Measurements from ENCODE around the gene CDRT15.
A peak's percentile ranks its signal among the peaks of the same experiment; 100 is the strongest.
"Not testable (repeated sequence)": the region's sequence is repeated elsewhere in the genome, so short reads cannot be mapped to it uniquely, and the experiment has no call there.

The CDRT15 gene

GRCh38 chr17:14205992-14206461 lies 30.6 kb downstream of the CDRT15 start:
- DNase-seq, result peak; percentile 59 to 66

- DNase-seq, result no peak
Observed at GRCh38 chr17:14205380-14205779, 31.3 kb downstream of the CDRT15 start.

DNA sequence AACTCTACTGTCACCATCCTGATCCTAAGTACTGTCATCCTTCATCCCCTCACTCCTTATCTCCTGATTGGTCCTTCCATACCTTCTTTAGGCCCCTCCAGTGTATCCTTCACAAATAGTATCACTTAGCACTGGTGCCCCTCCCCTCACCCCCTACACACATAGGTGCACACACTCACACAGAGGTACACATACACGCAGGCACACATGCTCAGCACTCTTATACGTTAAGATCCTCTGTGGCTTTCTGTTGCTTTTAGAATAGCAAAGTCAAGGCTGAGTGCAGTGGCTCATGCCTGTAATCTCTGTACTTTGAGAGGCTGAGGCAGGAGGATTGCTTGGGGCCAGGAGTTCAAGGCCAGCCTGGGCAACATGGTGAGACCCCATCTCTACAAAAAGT lies 32.1 kb downstream of the CDRT15 start:
- DNase-seq, result no peak

GRCh38 chr17:14204084-14204483 lies 32.6 kb downstream of the CDRT15 start:
- DNase-seq, result no peak

- peak in 1 of 2 donors; percentile 42 for DNase-seq
Observed at GRCh38 chr17:14203388-14203787, 33.3 kb downstream of the CDRT15 start.

DNA sequence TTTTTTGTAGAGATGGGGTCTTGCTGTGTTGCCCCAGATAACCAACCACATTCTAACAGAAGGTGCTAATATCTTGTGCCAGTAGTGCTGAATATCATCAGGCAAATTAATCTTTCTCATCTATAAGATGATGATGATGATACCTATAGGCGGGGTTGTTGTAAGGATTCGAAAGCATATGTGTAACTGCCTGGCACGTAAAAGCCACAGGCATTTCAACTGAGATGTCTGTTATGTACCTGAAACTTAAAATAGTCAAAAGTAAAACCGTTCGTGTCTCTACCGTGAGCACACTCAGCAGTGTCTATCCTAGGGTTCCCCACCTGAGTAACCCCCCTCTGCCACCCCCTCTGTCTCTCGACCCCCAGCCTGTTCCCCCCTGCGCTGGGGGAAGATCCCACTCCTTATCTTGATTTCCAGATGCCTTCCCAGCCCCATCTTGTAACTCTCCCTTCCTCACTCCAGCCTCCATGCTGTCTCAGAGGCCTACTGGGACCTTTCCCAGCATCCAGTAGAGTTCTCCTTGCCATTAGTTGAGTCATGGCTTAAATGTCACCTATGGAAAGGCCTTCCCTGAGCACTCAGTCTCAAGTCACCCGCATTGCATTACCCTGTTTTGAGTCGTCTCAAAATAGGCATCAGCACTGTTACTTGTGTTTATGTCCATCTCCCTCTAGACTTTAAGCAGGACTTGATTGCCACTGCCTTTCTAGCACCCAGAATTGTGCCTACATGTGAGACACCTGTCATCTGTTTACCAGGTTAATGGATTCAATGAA lies 34.1 kb downstream of the CDRT15 start:
- DNase-seq, result no peak

DNA sequence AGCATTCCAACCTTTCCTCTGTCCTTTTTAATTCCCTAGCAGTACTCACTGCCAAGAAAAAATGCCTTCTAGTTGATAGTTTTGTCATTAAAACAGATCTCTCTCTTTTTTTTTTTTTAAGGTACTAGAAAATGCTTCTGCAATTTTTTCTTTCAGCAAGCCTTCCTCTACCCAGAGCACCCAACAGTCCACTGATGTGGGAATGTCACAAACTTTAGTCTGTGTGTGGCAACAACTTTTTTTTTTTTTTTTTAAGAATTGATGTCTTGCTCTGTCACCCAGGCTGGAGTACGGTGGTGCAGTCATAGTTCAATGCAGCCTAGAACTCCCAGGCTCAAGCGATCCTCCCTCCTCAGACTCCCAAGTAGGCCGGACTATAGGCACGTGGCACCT lies 34.7 kb downstream of the CDRT15 start:
- DNase-seq, result no peak

GRCh38 chr17:14201021-14201987 lies 35.4 kb downstream of the CDRT15 start:
- DNase-seq, result peak; percentile 40 to 46

GRCh38 chr17:14200354-14200753 lies 36.3 kb downstream of the CDRT15 start:
- DNase-seq, result no peak

DNA sequence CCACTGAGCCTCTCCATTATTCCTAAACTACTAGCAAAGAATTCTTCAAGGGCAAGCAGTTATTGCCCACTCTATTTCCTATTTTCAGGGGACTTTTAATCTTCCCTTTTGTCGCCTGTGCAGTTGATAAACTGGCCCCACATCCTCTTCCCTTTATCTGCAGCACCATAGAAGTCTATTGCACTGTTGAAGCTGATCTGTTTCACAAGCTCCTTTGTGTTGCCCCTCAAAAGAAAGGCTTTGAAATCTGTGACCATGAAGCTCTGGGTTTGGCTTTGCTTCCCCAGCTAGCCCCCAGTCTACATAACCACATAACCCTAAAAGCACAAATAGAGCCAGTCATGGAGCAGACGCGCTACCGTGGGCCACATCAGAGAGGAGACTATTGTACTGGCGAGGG lies 37.1 kb downstream of the CDRT15 start:
- DNase-seq, result no peak

DNA sequence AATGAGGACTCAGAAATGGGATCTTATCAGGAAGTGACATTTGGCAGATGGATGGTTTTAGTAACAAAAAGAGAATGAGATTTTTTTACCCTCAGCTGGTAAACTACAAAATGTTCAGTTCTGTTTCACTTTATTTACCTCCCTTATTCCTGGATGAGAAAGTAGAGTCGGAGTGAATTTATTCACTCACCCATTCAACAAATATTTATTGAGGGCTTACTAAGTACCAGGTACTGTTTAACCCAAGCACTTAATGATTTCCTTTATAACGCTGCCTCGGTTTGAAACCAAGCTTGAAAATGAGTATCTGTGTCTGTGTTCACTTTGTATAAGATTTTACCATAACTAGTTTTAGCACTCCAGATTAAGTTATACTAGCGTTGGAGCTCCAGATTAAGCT lies 38.1 kb downstream of the CDRT15 start:
- DNase-seq, result no peak

- no peak for DNase-seq
Observed at GRCh38 chr17:14198013-14198412, 38.6 kb downstream of the CDRT15 start.

GRCh38 chr17:14197586-14197985 lies 39.1 kb downstream of the CDRT15 start:
- DNase-seq, result peak; percentile 61 to 68

DNA sequence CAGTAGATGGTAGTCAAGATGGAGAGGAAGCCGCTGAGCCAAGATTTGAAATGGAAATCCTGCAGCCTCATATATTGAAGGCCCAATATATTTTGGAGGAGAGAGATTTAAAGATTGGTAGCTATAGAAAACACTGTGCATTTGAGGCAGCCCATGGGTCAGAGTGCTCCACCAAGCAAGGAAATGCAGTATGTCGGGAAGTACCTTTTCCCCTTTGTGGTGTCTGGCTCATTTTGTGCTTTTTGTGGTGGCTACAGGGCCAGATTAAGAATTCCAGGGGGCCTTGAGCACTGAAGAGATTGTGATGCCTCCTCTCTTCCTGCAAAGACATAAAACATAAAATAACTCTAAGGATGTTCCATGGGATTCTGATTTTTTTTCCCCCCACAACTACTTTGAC lies 39.6 kb downstream of the CDRT15 start:
- no peak for DNase-seq

DNA sequence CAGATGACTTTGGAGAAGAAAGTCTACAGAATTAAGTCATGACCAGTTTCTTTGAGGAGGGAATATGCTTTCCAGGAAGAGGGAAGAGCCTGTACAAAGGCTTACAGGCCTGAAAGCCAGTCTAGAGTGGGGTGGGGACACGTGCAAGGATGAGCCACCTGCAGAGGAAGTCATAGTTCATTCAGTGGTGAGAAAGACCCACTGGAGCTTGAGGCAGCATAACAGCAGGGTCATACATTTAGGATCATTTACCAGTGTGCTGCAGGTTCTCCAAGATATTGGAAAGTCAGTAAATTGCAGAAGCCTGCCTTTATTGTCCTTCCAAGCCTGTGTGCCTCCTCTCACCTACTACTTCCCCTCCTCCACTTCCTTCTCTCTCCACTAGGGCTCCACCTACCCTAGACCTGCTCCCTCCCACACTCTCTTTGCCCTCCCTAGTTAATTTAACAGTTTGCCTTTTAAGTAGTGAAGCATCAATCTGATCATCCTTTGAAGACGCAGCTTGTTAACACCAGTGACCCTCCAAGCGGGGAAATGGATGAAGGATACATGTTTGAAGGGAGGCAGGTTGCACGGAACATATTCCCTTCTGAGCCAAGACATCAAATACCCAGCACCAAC lies 40.2 kb downstream of the CDRT15 start:
- no peak for DNase-seq

GRCh38 chr17:14192636-14193344 lies 43.9 kb downstream of the CDRT15 start:
- peak; percentile 33 to 34 for DNase-seq

- not testable (repeated sequence) for DNase-seq
Observed at GRCh38 chr17:14192039-14192438, 44.6 kb downstream of the CDRT15 start.

DNA sequence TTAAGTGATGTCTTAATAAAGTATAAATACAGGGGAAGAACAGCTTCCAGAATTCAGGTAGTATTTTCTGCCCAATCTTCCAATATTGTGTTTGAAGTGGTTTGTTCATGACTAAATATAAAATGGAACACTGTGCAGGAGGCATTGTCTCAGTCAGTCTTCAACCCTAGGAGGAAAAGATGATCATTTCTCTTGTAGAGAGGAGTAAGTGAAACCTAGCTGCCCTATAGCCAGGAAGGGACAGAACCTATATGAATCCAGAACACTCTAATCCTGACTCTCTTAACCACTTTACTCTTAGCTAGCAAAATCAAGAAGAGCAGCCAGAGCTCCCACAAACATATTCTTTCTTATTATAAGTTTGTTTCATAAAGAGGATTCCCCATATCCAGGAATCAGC lies 45.2 kb downstream of the CDRT15 start:
- not testable (repeated sequence) for DNase-seq

DNA sequence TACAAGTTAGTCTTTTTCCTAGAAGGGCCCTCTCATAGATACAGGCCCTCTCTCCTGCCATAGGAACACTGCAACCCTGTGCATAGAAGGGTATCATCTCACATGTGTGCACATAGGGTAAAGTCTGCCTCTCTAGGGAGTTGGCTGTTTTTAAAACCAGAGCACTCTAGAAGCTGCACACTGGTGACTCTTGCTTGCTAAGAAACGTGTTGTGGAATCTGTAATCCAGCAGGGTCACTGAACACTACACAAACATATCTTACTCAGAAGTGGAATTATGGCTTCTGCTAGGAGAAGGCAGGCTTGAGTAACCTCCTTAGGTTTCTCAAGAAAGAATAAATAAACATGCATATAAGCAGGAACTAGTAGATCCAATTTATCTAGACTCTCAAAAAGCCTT lies 45.9 kb downstream of the CDRT15 start:
- DNase-seq, result not testable (repeated sequence)

- not testable (repeated sequence) for DNase-seq
Observed at GRCh38 chr17:14186443-14186842, 50.2 kb downstream of the CDRT15 start.

All from stimulated activated CD4-positive, alpha-beta T cell treated with anti-CD3 and anti-CD28 coated beads, Interleukin-2, amount 100 ng/mL, for 24 hours (primary cell).